GM23338 (cell line): ENCODE data around the gene RBPJL. TPM values are rescaled to one million over a fixed set of nuclear protein-coding genes. Genes with fewer than 3 reads are reported as not detected.

Experiments
- ATAC-seq: fragments of 200-7000 bp; cut with Tn5 transposase; 3 replicates; pipeline ENCODE4 v1.9.1; 2020
- DNase-seq: peaks from one replicate; pipeline ENCODE4 v3.0.0-alpha.2; 2015; ENCODE audit warnings: low spot score
- H2AFZ ChIP-seq: fragments of 200-600 bp; sonication (generic); 2 replicates; pipeline ENCODE4 v1.8.0; 2016; ENCODE audit warnings: antibody characterized with exemption, mild to moderate bottlenecking, moderate library complexity
- H3F3A ChIP-seq: fragments of 200-600 bp; sonication (generic); replicated peaks from 2 replicates; pipeline ENCODE4 v1.8.0; 2017; ENCODE audit warnings: antibody characterized with exemption, mixed run types, low read depth
- H3K27ac ChIP-seq: fragments of 200-600 bp; sonication (generic); 2 replicates; pipeline ENCODE4 v1.6.1; 2016; ENCODE audit warnings: low read depth
- H3K27me3 ChIP-seq: fragments of 200-600 bp; sonication (generic); 2 replicates; pipeline ENCODE4 v1.8.0; 2016; ENCODE audit warnings: mild to moderate bottlenecking, mixed run types, moderate library complexity; ENCODE audit not compliant: insufficient read depth
- H3K36me3 ChIP-seq: fragments of 200-600 bp; sonication (generic); 2 replicates; pipeline ENCODE4 v1.8.0; 2016; ENCODE audit warnings: mild to moderate bottlenecking; ENCODE audit not compliant: insufficient read depth
- H3K4me1 ChIP-seq: fragments of 200-600 bp; sonication (generic); 2 replicates; pipeline ENCODE4 v1.8.0; 2016; ENCODE audit warnings: mild to moderate bottlenecking, moderate library complexity; ENCODE audit not compliant: insufficient read depth
- H3K4me2 ChIP-seq: fragments of 200-600 bp; sonication (generic); 2 replicates; pipeline ENCODE4 v1.7.1; 2017; ENCODE audit warnings: mixed run types
- H3K4me3 ChIP-seq: fragments of 200-600 bp; sonication (generic); 2 replicates; pipeline ENCODE4 v1.6.1; 2016; ENCODE audit warnings: mixed run types
- H3K79me2 ChIP-seq: fragments of 200-600 bp; sonication (generic); replicated peaks from 2 replicates; pipeline ENCODE4 v1.8.0; 2017; ENCODE audit warnings: mild to moderate bottlenecking; ENCODE audit not compliant: insufficient read depth
- H3K9me2 ChIP-seq: fragments of 200-600 bp; sonication (generic); 2 replicates; pipeline ENCODE4 v1.8.0; 2017; ENCODE audit not compliant: insufficient read depth
- H4K20me1 ChIP-seq: fragments of 200-600 bp; sonication (generic); replicated peaks from 2 replicates; pipeline ENCODE4 v1.8.0; 2017; ENCODE audit warnings: mild to moderate bottlenecking; ENCODE audit not compliant: insufficient read depth
- H3K27ac Mint-ChIP-seq: 2 replicates; pipeline ENCODE4 v1.8.0; 2020; ENCODE audit warnings: inconsistent platforms, mild to moderate bottlenecking, moderate library complexity, mixed read lengths
- H3K27me3 Mint-ChIP-seq: 3 replicates; pipeline ENCODE4 v1.8.0; 2022; ENCODE audit warnings: low read depth, mild to moderate bottlenecking, moderate library complexity, mixed read lengths, inconsistent platforms; ENCODE audit not compliant: insufficient read depth, poor library complexity
- H3K36me3 Mint-ChIP-seq: 3 replicates; pipeline ENCODE4 v1.8.0; 2021; ENCODE audit warnings: low read depth, mild to moderate bottlenecking, inconsistent platforms, moderate library complexity, mixed read lengths
- H3K4me1 Mint-ChIP-seq: 3 replicates; pipeline ENCODE4 v1.8.0; 2020; ENCODE audit warnings: mild to moderate bottlenecking, inconsistent platforms, mixed read lengths
- H3K4me3 Mint-ChIP-seq: 3 replicates; pipeline ENCODE4 v1.8.0; 2021; ENCODE audit warnings: moderate library complexity, mild to moderate bottlenecking, inconsistent platforms, mixed read lengths
- H3K9me3 Mint-ChIP-seq: 3 replicates; pipeline ENCODE4 v1.8.0; 2020; ENCODE audit warnings: moderate library complexity, mild to moderate bottlenecking, inconsistent platforms, mixed read lengths
- CREB1 ChIP-seq: fragments of 250-450 bp; sonication (Bioruptor Pico); IDR thresholded peaks from 2 replicates; pipeline ENCODE4 v1.5.0; 2020; ENCODE audit warnings: low read depth, mild to moderate bottlenecking, moderate library complexity
- EZH2 ChIP-seq: fragments of 200-600 bp; sonication (generic); IDR thresholded peaks from one replicate; pipeline ENCODE4 v1.8.0; 2017; ENCODE audit warnings: antibody characterized with exemption, mild to moderate bottlenecking, low read depth; ENCODE audit not compliant: unreplicated experiment
- EZH2phosphoT487 ChIP-seq: fragments of 200-600 bp; sonication (generic); IDR thresholded peaks from one replicate; pipeline ENCODE4 v1.8.1; 2018; ENCODE audit warnings: antibody characterized with exemption; ENCODE audit not compliant: unreplicated experiment
- JUNB ChIP-seq: IDR thresholded peaks from one replicate; pipeline ENCODE4 v1.6.1; 2016; ENCODE audit warnings: antibody characterized with exemption; ENCODE audit not compliant: unreplicated experiment
- STAT1 ChIP-seq: IDR thresholded peaks from one replicate; pipeline ENCODE4 v1.6.1; 2016; ENCODE audit warnings: antibody characterized with exemption; ENCODE audit not compliant: unreplicated experiment
- ZNF114 ChIP-seq: fragments of 250-450 bp; sonication (Bioruptor Pico); IDR thresholded peaks from 2 replicates; pipeline ENCODE4 v1.5.0; 2020; ENCODE audit warnings: mild to moderate bottlenecking, moderate library complexity
- ZNF331 ChIP-seq: fragments of 250-450 bp; sonication (Bioruptor Pico); IDR thresholded peaks from 2 replicates; pipeline ENCODE4 v1.5.0; 2020; ENCODE audit warnings: low read depth, mild to moderate bottlenecking, moderate library complexity
- polyA plus RNA-seq: library from polyadenylated mRNA; unstranded; fragments of >200 nt; fragmentation: Nextera tagmentation; extraction: Ambion mirVana; gene quantifications from 2 replicates; pipeline ENCODE4 v1.2.1, GENCODE V29; 2016
- total RNA-seq: library from RNA; depleted of rRNA; stranded (reverse); fragments of >200 nt; shearing (Covaris generic); gene quantifications from 2 replicates; pipeline ENCODE4 v1.2.3, GENCODE V29; 2014
- TF ChIP-seq, protein P1 (sequence below), 2 experiments: fragments of 200-600 bp in 1 of 2; sonication (generic) in 1 of 2; conservative IDR thresholded peaks; 2 replicates each; pipeline versions ENCODE4 v1.5.1 to v1.6.1; 2016 to 2017; ENCODE audit warnings: antibody characterized with exemption in 2 of 2, low read depth in 2 of 2, mild to moderate bottlenecking in 2 of 2, moderate library complexity in 1 of 2
- TF ChIP-seq, protein P2 (sequence below): fragments of 250-450 bp; sonication (Bioruptor Pico); IDR thresholded peaks from 2 replicates; pipeline ENCODE4 v1.5.0; 2020; ENCODE audit warnings: mild to moderate bottlenecking, moderate library complexity

RBPJL gene
- total and polyA plus RNA-seq, 2 experiments from 2014 or later = 0.44 to 0.66 TPM

DNA sequence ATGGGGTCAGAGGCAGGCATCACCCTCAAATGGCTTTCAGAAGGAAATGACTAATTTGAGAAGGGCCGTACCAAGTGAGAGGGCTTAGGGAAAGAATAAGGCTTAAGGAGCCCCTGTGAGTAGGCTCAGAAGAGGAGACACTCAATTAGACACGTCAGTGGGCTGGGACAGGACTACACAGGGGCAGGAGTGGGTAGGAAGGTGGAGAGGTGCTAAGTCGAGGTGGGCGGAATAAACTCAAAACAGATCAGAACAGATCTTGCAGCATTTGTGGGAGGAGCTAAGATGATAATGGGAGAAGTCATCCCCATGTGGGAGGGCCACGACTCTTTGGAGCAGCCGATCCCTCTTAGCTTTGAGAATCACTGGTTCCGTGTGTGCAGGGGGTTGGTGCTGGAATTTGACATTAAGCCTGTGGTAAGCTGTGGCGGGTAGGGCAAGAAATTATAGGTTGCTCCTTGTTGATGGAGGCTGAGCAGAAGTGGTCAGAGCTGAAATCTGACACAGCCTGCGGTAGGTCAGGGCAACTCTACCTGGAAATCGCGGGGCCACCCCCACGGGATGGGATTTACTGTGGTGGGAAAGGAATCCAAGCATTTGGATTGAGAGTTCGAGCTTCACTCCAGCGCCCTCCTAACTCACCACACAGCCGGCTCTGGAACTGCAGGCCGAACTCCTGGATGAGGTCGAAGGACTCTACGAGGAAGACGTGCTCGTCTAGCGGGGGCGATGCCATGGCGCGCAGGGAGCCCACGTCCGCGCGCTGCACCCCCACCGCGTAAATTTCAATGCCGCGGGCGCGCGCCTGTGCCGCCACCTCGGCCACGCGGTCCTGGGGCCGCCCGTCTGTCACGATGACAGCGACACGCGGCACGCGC, 2.8 kb upstream of the RBPJL start (continued):
- TF ChIP-seq, protein P1, sequence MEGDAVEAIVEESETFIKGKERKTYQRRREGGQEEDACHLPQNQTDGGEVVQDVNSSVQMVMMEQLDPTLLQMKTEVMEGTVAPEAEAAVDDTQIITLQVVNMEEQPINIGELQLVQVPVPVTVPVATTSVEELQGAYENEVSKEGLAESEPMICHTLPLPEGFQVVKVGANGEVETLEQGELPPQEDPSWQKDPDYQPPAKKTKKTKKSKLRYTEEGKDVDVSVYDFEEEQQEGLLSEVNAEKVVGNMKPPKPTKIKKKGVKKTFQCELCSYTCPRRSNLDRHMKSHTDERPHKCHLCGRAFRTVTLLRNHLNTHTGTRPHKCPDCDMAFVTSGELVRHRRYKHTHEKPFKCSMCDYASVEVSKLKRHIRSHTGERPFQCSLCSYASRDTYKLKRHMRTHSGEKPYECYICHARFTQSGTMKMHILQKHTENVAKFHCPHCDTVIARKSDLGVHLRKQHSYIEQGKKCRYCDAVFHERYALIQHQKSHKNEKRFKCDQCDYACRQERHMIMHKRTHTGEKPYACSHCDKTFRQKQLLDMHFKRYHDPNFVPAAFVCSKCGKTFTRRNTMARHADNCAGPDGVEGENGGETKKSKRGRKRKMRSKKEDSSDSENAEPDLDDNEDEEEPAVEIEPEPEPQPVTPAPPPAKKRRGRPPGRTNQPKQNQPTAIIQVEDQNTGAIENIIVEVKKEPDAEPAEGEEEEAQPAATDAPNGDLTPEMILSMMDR (conservative IDR thresholded peaks at IDR 0.05; ENCODE audit: low read depth in 2 of 2) = no peak
- TF ChIP-seq STAT1 (no peak), CREB1 (CRISPR knock-in tag) (no peak), ZNF331 (CRISPR knock-in tag) (no peak), JUNB (no peak), EZH2phosphoT487 (no peak)

DNA sequence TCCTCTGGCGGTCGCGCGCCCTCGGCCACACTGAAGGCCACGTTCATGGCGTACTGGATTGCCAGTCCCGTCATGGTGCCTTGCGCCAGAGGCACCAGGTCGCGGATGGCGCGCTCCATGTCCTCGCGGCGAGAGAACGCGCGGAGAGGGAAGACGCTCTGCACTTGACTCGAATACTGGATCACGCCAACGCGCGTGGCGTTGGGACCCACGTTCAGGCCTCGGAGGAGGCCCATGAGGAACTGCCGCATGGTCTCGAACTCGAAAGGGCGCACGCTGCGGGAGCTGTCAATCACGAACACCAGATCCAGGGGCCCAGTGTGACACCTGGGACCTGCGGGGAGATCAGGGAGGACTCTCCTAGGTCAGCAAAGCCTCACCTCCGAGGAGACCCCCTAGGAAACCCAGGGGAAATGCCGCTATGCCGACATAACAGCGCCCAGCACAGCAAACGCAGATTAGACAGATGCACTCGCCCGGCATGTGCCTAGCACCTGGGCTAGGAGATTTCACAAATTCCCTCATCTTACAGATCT, 2.1 kb upstream of the RBPJL start:
- no peak overlapping the region for H2AFZ ChIP-seq
- H3K4me1 ChIP-seq = peaks cover 10% of the 10 kb centered on the region; the same call in 1 of the 2 replicates
- no peaks in the 10 kb centered on the region for H3K36me3 ChIP-seq
- no peak overlapping the region for H3K4me3 ChIP-seq
- H3K27me3 ChIP-seq = 0 out of 2 replicates have a peak, but pooled peaks cover 4% of the 10 kb centered on the region
- no peak overlapping the region for H3K27ac Mint-ChIP-seq
- no peak for DNase-seq
- no peaks in the 10 kb centered on the region for H3F3A ChIP-seq
- H3K27ac ChIP-seq = no peak overlapping the region
- H3K36me3 Mint-ChIP-seq = no peaks in the 10 kb centered on the region
- H3K4me1 Mint-ChIP-seq = peaks cover 25% of the 10 kb centered on the region
- no peaks in the 10 kb centered on the region; the same call in 2 of the 3 replicates for H3K9me3 Mint-ChIP-seq
- no peaks in the 10 kb centered on the region for H4K20me1 ChIP-seq
- no peaks in the 10 kb centered on the region for H3K9me2 ChIP-seq
- H3K27me3 Mint-ChIP-seq = peaks cover 29% of the 10 kb centered on the region
- H3K4me3 Mint-ChIP-seq = no peak overlapping the region
- H3K79me2 ChIP-seq = no peaks in the 10 kb centered on the region
- ATAC-seq = no peak
- no peak overlapping the region for H3K4me2 ChIP-seq
- TF ChIP-seq, protein P2, sequence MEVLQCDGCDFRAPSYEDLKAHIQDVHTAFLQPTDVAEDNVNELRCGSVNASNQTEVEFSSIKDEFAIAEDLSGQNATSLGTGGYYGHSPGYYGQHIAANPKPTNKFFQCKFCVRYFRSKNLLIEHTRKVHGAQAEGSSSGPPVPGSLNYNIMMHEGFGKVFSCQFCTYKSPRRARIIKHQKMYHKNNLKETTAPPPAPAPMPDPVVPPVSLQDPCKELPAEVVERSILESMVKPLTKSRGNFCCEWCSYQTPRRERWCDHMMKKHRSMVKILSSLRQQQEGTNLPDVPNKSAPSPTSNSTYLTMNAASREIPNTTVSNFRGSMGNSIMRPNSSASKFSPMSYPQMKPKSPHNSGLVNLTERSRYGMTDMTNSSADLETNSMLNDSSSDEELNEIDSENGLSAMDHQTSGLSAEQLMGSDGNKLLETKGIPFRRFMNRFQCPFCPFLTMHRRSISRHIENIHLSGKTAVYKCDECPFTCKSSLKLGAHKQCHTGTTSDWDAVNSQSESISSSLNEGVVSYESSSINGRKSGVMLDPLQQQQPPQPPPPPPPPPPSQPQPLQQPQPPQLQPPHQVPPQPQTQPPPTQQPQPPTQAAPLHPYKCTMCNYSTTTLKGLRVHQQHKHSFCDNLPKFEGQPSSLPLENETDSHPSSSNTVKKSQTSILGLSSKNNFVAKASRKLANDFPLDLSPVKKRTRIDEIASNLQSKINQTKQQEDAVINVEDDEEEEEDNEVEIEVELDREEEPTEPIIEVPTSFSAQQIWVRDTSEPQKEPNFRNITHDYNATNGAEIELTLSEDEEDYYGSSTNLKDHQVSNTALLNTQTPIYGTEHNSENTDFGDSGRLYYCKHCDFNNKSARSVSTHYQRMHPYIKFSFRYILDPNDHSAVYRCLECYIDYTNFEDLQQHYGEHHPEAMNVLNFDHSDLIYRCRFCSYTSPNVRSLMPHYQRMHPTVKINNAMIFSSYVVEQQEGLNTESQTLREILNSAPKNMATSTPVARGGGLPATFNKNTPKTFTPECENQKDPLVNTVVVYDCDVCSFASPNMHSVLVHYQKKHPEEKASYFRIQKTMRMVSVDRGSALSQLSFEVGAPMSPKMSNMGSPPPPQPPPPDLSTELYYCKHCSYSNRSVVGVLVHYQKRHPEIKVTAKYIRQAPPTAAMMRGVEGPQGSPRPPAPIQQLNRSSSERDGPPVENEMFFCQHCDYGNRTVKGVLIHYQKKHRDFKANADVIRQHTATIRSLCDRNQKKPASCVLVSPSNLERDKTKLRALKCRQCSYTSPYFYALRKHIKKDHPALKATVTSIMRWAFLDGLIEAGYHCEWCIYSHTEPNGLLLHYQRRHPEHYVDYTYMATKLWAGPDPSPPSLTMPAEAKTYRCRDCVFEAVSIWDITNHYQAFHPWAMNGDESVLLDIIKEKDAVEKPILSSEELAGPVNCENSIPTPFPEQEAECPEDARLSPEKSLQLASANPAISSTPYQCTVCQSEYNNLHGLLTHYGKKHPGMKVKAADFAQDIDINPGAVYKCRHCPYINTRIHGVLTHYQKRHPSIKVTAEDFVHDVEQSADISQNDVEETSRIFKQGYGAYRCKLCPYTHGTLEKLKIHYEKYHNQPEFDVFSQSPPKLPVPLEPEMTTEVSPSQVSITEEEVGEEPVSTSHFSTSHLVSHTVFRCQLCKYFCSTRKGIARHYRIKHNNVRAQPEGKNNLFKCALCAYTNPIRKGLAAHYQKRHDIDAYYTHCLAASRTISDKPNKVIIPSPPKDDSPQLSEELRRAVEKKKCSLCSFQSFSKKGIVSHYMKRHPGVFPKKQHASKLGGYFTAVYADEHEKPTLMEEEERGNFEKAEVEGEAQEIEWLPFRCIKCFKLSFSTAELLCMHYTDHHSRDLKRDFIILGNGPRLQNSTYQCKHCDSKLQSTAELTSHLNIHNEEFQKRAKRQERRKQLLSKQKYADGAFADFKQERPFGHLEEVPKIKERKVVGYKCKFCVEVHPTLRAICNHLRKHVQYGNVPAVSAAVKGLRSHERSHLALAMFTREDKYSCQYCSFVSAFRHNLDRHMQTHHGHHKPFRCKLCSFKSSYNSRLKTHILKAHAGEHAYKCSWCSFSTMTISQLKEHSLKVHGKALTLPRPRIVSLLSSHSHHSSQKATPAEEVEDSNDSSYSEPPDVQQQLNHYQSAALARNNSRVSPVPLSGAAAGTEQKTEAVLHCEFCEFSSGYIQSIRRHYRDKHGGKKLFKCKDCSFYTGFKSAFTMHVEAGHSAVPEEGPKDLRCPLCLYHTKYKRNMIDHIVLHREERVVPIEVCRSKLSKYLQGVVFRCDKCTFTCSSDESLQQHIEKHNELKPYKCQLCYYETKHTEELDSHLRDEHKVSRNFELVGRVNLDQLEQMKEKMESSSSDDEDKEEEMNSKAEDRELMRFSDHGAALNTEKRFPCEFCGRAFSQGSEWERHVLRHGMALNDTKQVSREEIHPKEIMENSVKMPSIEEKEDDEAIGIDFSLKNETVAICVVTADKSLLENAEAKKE (CRISPR knock-in tag) = no peak
- no peak for TF ChIP-seq EZH2phosphoT487
- no peak for TF ChIP-seq ZNF114 (CRISPR knock-in tag)
- TF ChIP-seq EZH2 = no peak
- TF ChIP-seq CREB1 (CRISPR knock-in tag) = no peak
- TF ChIP-seq, protein P1 (conservative IDR thresholded peaks at IDR 0.05; ENCODE audit: low read depth in 2 of 2) = no peak
